Measurements from ENCODE around the gene CD4. TPM values are rescaled to one million over a fixed set of nuclear protein-coding genes. Genes with fewer than 3 reads are reported as not detected.

The CD4 gene
- total RNA-seq, 4 donors from 2014 or later: 2.9 to 7.0 (median 3.6) TPM

GRCh38 chr12:6853626-6854025, 64.3 kb downstream of the CD4 start:
- intact Hi-C loops (cut with DNase I; ENCODE audit: low total_unique reads): no loop called here
- DNase-seq (ENCODE audit: low spot score in 2 of 2): no peak
- no peak for TF ChIP-seq POLR2A (IDR thresholded peaks at IDR 0.05)
- TF ChIP-seq CTCF (IDR thresholded peaks at IDR 0.05): no peak
- WGBS, 2 donors: 80 to 83% methylated on average over 1 of the region's 1 CpG
- H3K4me3 ChIP-seq (ENCODE audit: low read depth, poor library complexity, severe bottlenecking): no peak overlapping the region

GRCh38 chr12:6854036-6854435, 64.7 kb downstream of the CD4 start:
- 75 to 81% methylated on average over 6 of the region's 6 CpGs for WGBS, 2 donors
- TF ChIP-seq CTCF (IDR thresholded peaks at IDR 0.05) (no peak), POLR2A (IDR thresholded peaks at IDR 0.05) (no peak)
- no peak for DNase-seq (ENCODE audit: low spot score in 2 of 2)
- intact Hi-C loops (cut with DNase I; ENCODE audit: low total_unique reads): no loop called here
- no peak overlapping the region for H3K4me3 ChIP-seq (ENCODE audit: low read depth, poor library complexity, severe bottlenecking)

- no peak overlapping the region for H3K4me3 ChIP-seq (ENCODE audit: low read depth, poor library complexity, severe bottlenecking)
- TF ChIP-seq POLR2A (IDR thresholded peaks at IDR 0.05) (no peak), CTCF (IDR thresholded peaks at IDR 0.05) (no peak)
- 91 to 93% methylated on average over 14 of the region's 14 CpGs for WGBS, 2 donors
- intact Hi-C loops (cut with DNase I; ENCODE audit: low total_unique reads): no loop called here
- DNase-seq (ENCODE audit: low spot score in 2 of 2): no peak
Measured at GRCh38 chr12:6855322-6855721, 66.0 kb downstream of the CD4 start.

- 94 to 96% methylated on average over 2 of the region's 2 CpGs for WGBS, 2 donors
- TF ChIP-seq CTCF (IDR thresholded peaks at IDR 0.05) (no peak), POLR2A (IDR thresholded peaks at IDR 0.05) (no peak)
- DNase-seq (ENCODE audit: low spot score in 2 of 2): no peak
- intact Hi-C loops (cut with DNase I; ENCODE audit: low total_unique reads): no loop called here
- H3K4me3 ChIP-seq (ENCODE audit: low read depth, poor library complexity, severe bottlenecking): no peak overlapping the region
Measured at GRCh38 chr12:6858799-6859198, 69.5 kb downstream of the CD4 start.

GRCh38 chr12:6860116-6860515, 70.8 kb downstream of the CD4 start:
- TF ChIP-seq CTCF (IDR thresholded peaks at IDR 0.05) (no peak), POLR2A (IDR thresholded peaks at IDR 0.05) (no peak)
- H3K4me3 ChIP-seq (ENCODE audit: low read depth, poor library complexity, severe bottlenecking): no peak overlapping the region
- no peak for DNase-seq (ENCODE audit: low spot score in 2 of 2)
- intact Hi-C loops (cut with DNase I; ENCODE audit: low total_unique reads): no loop called here
- WGBS, 2 donors: 94 to 96% methylated on average over 9 of the region's 9 CpGs

GRCh38 chr12:6860942-6861341, 71.6 kb downstream of the CD4 start:
- intact Hi-C loops (cut with DNase I; ENCODE audit: low total_unique reads): no loop called here

More at GRCh38 chr12:6860942-6861341, 71.6 kb downstream of the CD4 start:
- no peak overlapping the region for H3K4me3 ChIP-seq (ENCODE audit: low read depth, poor library complexity, severe bottlenecking)
- no peak for DNase-seq (ENCODE audit: low spot score in 2 of 2)
- TF ChIP-seq POLR2A (IDR thresholded peaks at IDR 0.05): no peak
- TF ChIP-seq CTCF (IDR thresholded peaks at IDR 0.05): no peak
- WGBS, 2 donors: 93 to 99% methylated on average over 7 of the region's 7 CpGs

Measured in lower leg skin (tissue), 4 donors.